OCI-LY1 (cell line): ENCODE data around the gene KCNMA1.

Source experiments
- H2AFZ ChIP-seq: fragments of 200-600 bp; sonication (generic), shearing (Covaris generic); 2 replicates; pipeline ENCODE4 v1.6.0; 2014; ENCODE audit warnings: antibody characterized with exemption, mild to moderate bottlenecking, low read length
- H3F3A ChIP-seq: fragments of 200-600 bp; sonication (generic), shearing (Covaris generic); 2 replicates; pipeline ENCODE4 v1.6.0; 2014; ENCODE audit warnings: mild to moderate bottlenecking, antibody characterized with exemption, low read length, moderate library complexity; ENCODE audit not compliant: insufficient read depth
- H3K27ac ChIP-seq: fragments of 200-600 bp; sonication (generic); 2 replicates; pipeline ENCODE4 v1.5.1; 2014; ENCODE audit warnings: low read length, mixed run types, mild to moderate bottlenecking, low read depth; ENCODE audit not compliant: poor library complexity, severe bottlenecking
- H3K27me3 ChIP-seq: fragments of 200-600 bp; sonication (generic); 2 replicates; pipeline ENCODE4 v1.6.0; 2014; ENCODE audit warnings: antibody characterized with exemption, mild to moderate bottlenecking, low read length, moderate library complexity; ENCODE audit not compliant: insufficient read depth
- H3K36me3 ChIP-seq: fragments of 200-600 bp; sonication (generic); 2 replicates; pipeline ENCODE4 v1.6.1; 2014; ENCODE audit warnings: mild to moderate bottlenecking, antibody characterized with exemption, low read length, moderate library complexity, mixed read lengths; ENCODE audit not compliant: insufficient read depth
- H3K4me1 ChIP-seq: fragments of 200-600 bp; sonication (generic); 2 replicates; pipeline ENCODE4 v1.5.1; 2014; ENCODE audit warnings: mild to moderate bottlenecking, low read length, moderate library complexity; ENCODE audit not compliant: insufficient read depth, severe bottlenecking
- H3K4me2 ChIP-seq: fragments of 200-600 bp; sonication (generic), shearing (Covaris generic); 2 replicates; pipeline ENCODE4 v1.6.1; 2014; ENCODE audit warnings: low read length
- H3K4me3 ChIP-seq: fragments of 200-600 bp; sonication (generic); 2 replicates; pipeline ENCODE4 v1.5.1; 2014; ENCODE audit warnings: low read length, low read depth, mild to moderate bottlenecking, mixed read lengths; ENCODE audit not compliant: poor library complexity, severe bottlenecking
- H3K79me2 ChIP-seq: fragments of 200-600 bp; shearing (Covaris generic); 2 replicates; pipeline ENCODE4 v1.6.1; 2016; ENCODE audit warnings: mixed run types, low read length, mixed read lengths; ENCODE audit not compliant: insufficient read depth
- H3K9ac ChIP-seq: fragments of 200-600 bp; sonication (generic), shearing (Covaris generic); 2 replicates; pipeline ENCODE4 v1.6.1; 2014; ENCODE audit warnings: mild to moderate bottlenecking, low read length, mixed read lengths
- H3K9me2 ChIP-seq: fragments of 200-600 bp; sonication (generic), shearing (Covaris generic); 2 replicates; pipeline ENCODE4 v1.6.1; 2014; ENCODE audit warnings: low read depth, mild to moderate bottlenecking, low read length, mixed read lengths
- H3K9me3 ChIP-seq: fragments of 200-600 bp; shearing (Covaris generic); 2 replicates; pipeline ENCODE4 v1.6.1; 2014; ENCODE audit warnings: low read length, mixed read lengths
- H4K20me1 ChIP-seq: fragments of 200-600 bp; sonication (generic), shearing (Covaris generic); 2 replicates; pipeline ENCODE4 v1.6.0; 2016; ENCODE audit warnings: mild to moderate bottlenecking, low read length; ENCODE audit not compliant: insufficient read depth
- EZH2 ChIP-seq: fragments of 200-600 bp; sonication (generic), shearing (Covaris generic); IDR thresholded peaks from 2 replicates; pipeline ENCODE4 v1.8.0; 2017; ENCODE audit warnings: borderline replicate concordance, mixed run types, mild to moderate bottlenecking, antibody characterized with exemption, low read length, moderate library complexity, mixed read lengths
- TF ChIP-seq, protein P1 (sequence below): fragments of 200-600 bp; sonication (generic), shearing (Covaris generic); IDR thresholded peaks from 2 replicates; pipeline ENCODE4 v1.5.1; 2017; ENCODE audit warnings: mild to moderate bottlenecking, antibody characterized with exemption, low read length, moderate library complexity, mixed read lengths

Gene KCNMA1

GRCh38 chr10:76942628-76943416, 694.8 kb downstream of the KCNMA1 start:
- no peaks in the 10 kb centered on the region for H3K4me1 ChIP-seq
- H4K20me1 ChIP-seq, result no peaks in the 10 kb centered on the region
- no peaks in the 10 kb centered on the region for H3F3A ChIP-seq
- no peak overlapping the region for H3K27ac ChIP-seq
- H3K79me2 ChIP-seq, result no peaks in the 10 kb centered on the region
- no peak for TF ChIP-seq EZH2
- TF ChIP-seq, protein P1, sequence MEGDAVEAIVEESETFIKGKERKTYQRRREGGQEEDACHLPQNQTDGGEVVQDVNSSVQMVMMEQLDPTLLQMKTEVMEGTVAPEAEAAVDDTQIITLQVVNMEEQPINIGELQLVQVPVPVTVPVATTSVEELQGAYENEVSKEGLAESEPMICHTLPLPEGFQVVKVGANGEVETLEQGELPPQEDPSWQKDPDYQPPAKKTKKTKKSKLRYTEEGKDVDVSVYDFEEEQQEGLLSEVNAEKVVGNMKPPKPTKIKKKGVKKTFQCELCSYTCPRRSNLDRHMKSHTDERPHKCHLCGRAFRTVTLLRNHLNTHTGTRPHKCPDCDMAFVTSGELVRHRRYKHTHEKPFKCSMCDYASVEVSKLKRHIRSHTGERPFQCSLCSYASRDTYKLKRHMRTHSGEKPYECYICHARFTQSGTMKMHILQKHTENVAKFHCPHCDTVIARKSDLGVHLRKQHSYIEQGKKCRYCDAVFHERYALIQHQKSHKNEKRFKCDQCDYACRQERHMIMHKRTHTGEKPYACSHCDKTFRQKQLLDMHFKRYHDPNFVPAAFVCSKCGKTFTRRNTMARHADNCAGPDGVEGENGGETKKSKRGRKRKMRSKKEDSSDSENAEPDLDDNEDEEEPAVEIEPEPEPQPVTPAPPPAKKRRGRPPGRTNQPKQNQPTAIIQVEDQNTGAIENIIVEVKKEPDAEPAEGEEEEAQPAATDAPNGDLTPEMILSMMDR, result no peak
- H2AFZ ChIP-seq, result no peak overlapping the region
- no peaks in the 10 kb centered on the region for H3K36me3 ChIP-seq
- no peaks in the 10 kb centered on the region for H3K9me3 ChIP-seq
- no peak overlapping the region for H3K9ac ChIP-seq
- H3K27me3 ChIP-seq, result no peaks in the 10 kb centered on the region
- H3K4me3 ChIP-seq, result no peak overlapping the region
- H3K9me2 ChIP-seq, result no peaks in the 10 kb centered on the region
- no peak overlapping the region for H3K4me2 ChIP-seq

DNA sequence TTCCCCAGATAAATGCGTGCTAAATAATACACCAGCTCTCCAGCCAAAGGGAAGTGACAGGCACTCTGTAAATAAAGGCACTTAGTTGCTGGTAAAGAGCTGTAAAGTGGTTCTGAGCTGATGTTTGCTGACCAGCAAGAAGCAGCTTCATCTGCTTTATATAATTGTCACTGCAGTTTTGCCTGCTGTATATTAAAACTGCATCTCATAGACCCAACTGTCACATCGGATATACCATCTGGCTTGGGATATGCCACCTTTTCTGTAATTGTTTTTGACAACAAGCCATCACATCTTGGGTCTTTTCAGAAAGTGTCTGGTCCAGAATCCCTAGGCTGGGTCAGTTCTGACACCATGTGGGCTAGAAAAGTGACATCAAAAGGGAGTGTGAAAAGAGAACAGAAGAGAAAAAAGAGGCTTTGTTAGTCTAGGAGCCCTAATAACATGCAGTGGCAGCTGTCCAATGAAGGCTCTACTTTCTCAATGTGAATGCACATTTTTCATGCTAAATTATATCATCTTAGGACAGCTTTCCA, 697.6 kb downstream of the KCNMA1 start:
- H3K27me3 ChIP-seq, result no peaks in the 10 kb centered on the region
- no peak overlapping the region for H3K4me2 ChIP-seq
- no peak overlapping the region for H3K27ac ChIP-seq
- no peaks in the 10 kb centered on the region for H3F3A ChIP-seq
- H3K9ac ChIP-seq, result no peak overlapping the region
- no peaks in the 10 kb centered on the region for H3K36me3 ChIP-seq
- no peak overlapping the region for H3K4me3 ChIP-seq
- H3K9me3 ChIP-seq, result no peaks in the 10 kb centered on the region
- TF ChIP-seq, protein P1, result no peak
- TF ChIP-seq EZH2, result no peak
- no peak overlapping the region for H2AFZ ChIP-seq
- H3K9me2 ChIP-seq, result no peaks in the 10 kb centered on the region
- H3K4me1 ChIP-seq, result no peaks in the 10 kb centered on the region
- no peaks in the 10 kb centered on the region for H4K20me1 ChIP-seq
- no peaks in the 10 kb centered on the region for H3K79me2 ChIP-seq

DNA sequence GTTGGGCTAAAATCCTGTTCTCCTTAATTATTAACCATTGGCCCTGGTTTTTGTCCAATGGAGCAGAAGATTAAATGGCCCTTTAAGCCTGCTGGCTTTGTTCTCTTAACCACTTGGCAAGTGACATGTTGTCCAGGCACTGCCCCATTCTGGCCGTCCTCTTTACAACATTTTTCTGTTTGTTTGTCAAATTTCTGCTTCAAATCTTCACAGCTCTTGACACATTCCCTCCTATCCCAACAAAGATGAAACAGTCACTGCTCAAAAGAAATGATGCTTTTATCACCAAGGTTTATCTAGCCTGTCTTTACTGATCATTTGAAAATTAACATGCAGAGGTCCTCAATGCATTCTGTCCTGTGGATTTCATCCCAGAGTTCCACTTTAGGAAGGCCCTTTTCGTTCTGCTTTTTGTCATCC, 700.4 kb downstream of the KCNMA1 start:
- Histone ChIP-seq H4K20me1 (no peaks in the 10 kb centered on the region), H3F3A (no peaks in the 10 kb centered on the region), H3K9me2 (no peaks in the 10 kb centered on the region), H3K4me2 (no peak overlapping the region), H3K4me1 (no peaks in the 10 kb centered on the region), H3K36me3 (no peaks in the 10 kb centered on the region), H3K79me2 (no peaks in the 10 kb centered on the region), H3K27me3 (no peaks in the 10 kb centered on the region), H3K27ac (no peak overlapping the region), H2AFZ (no peak overlapping the region), H3K9me3 (no peaks in the 10 kb centered on the region), H3K4me3 (no peak overlapping the region), H3K9ac (no peak overlapping the region)
- TF ChIP-seq EZH2, result no peak
- TF ChIP-seq, protein P1, result no peak
